IPS-NIHi11 (cell line): ENCODE measurements around the gene AXIN1.
"Not testable (repeated sequence)": the region's sequence is repeated elsewhere in the genome, so short reads cannot be mapped to it uniquely, and the experiment has no call there.

Source experiments
- DNase-seq: peaks from one replicate; pipeline ENCODE4 v3.0.0; 2012; ENCODE audit warnings: mixed read lengths, low spot score

Gene AXIN1

GRCh38 chr16:381012-381788 is 28.7 kb upstream of the AXIN1 start:
- DNase-seq, result peak; percentile 57

- no peak for DNase-seq
Observed at GRCh38 chr16:380762-381011, 28.2 kb upstream of the AXIN1 start.

GRCh38 chr16:379961-380761 is 27.6 kb upstream of the AXIN1 start:
- DNase-seq, result no peak

- DNase-seq, result peak; percentile 87
Observed at GRCh38 chr16:379183-379960, 26.8 kb upstream of the AXIN1 start.

- no peak for DNase-seq
Observed at GRCh38 chr16:378821-379182, 26.3 kb upstream of the AXIN1 start.

GRCh38 chr16:378113-378820 is 25.7 kb upstream of the AXIN1 start:
- not testable (repeated sequence) for DNase-seq

GRCh38 chr16:377419-377951 is 25.0 kb upstream of the AXIN1 start:
- DNase-seq, result no peak

- DNase-seq, result no peak
Observed at GRCh38 chr16:376817-377418, 24.4 kb upstream of the AXIN1 start.

- no peak for DNase-seq
Observed at GRCh38 chr16:375927-376816, 23.6 kb upstream of the AXIN1 start.

GRCh38 chr16:375212-375611 is 22.7 kb upstream of the AXIN1 start:
- no peak for DNase-seq

- DNase-seq, result no peak
Observed at GRCh38 chr16:374616-374926, 22.0 kb upstream of the AXIN1 start.

GRCh38 chr16:373848-374615 is 21.5 kb upstream of the AXIN1 start:
- no peak for DNase-seq

GRCh38 chr16:373020-373598 is 20.6 kb upstream of the AXIN1 start:
- no peak for DNase-seq

GRCh38 chr16:372302-372983 is 19.9 kb upstream of the AXIN1 start:
- no peak for DNase-seq

GRCh38 chr16:371515-372301 is 19.2 kb upstream of the AXIN1 start:
- DNase-seq, result no peak

GRCh38 chr16:370979-371514 is 18.5 kb upstream of the AXIN1 start:
- DNase-seq, result no peak

- peak; percentile 96 for DNase-seq
Observed at GRCh38 chr16:370443-370842, 17.9 kb upstream of the AXIN1 start, which contains the start of gene MRPL28. MRPL28 (minus strand) TSS chr16:370538; CDS start chr16:370218, 320 bp downstream.
